B cell (primary cell): ENCODE results near the gene STMN3.

Source experiments
- EZH2 ChIP-seq: IDR thresholded peaks from 2 replicates; pipeline ENCODE4 v1.6.1; 2012; ENCODE audit warnings: borderline replicate concordance, low read depth, mild to moderate bottlenecking, moderate library complexity, low read length; ENCODE audit not compliant: insufficient read depth, poor library complexity, severe bottlenecking
- TF ChIP-seq, protein P1 (sequence below): fragments of 200-600 bp; IDR thresholded peaks from one replicate; pipeline ENCODE4 v1.8.0; 2022; ENCODE audit warnings: antibody characterized with exemption, mild to moderate bottlenecking

GRCh38 chr20:63702036-63702665 lies 48.9 kb upstream of the STMN3 start:
- TF ChIP-seq, protein P1, sequence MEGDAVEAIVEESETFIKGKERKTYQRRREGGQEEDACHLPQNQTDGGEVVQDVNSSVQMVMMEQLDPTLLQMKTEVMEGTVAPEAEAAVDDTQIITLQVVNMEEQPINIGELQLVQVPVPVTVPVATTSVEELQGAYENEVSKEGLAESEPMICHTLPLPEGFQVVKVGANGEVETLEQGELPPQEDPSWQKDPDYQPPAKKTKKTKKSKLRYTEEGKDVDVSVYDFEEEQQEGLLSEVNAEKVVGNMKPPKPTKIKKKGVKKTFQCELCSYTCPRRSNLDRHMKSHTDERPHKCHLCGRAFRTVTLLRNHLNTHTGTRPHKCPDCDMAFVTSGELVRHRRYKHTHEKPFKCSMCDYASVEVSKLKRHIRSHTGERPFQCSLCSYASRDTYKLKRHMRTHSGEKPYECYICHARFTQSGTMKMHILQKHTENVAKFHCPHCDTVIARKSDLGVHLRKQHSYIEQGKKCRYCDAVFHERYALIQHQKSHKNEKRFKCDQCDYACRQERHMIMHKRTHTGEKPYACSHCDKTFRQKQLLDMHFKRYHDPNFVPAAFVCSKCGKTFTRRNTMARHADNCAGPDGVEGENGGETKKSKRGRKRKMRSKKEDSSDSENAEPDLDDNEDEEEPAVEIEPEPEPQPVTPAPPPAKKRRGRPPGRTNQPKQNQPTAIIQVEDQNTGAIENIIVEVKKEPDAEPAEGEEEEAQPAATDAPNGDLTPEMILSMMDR, result no peak
- no peak for TF ChIP-seq EZH2
